HuH-7 (cell line): ENCODE data around the gene NMNAT1.
"Not testable (repeated sequence)": the region's sequence is repeated elsewhere in the genome, so short reads cannot be mapped to it uniquely, and the experiment has no call there.

ENCODE experiments used
- DNase-seq: peaks from one replicate; pipeline ENCODE4 v3.0.0; 2011; ENCODE audit warnings: low spot score

Gene NMNAT1

GRCh38 chr1:9920606-9921005, 22.7 kb upstream of the NMNAT1 start:
- DNase-seq = no peak

GRCh38 chr1:9922342-9922741, 20.9 kb upstream of the NMNAT1 start:
- DNase-seq = peak; percentile 31

- no peak for DNase-seq
Observed at GRCh38 chr1:9927259-9927658, 16.0 kb upstream of the NMNAT1 start.

GRCh38 chr1:9929431-9930385, 13.6 kb upstream of the NMNAT1 start:
- peak; percentile 67 for DNase-seq

GRCh38 chr1:9942399-9942938, 806 bp upstream of the NMNAT1 start:
- DNase-seq = peak; percentile 60

- no peak for DNase-seq
Observed at GRCh38 chr1:9946315-9946714, 3.0 kb downstream of the NMNAT1 start.

GRCh38 chr1:9957726-9958125, 14.5 kb downstream of the NMNAT1 start:
- no peak for DNase-seq

- no peak for DNase-seq
Observed at GRCh38 chr1:9960011-9960410, 16.7 kb downstream of the NMNAT1 start.

- DNase-seq = no peak
Observed at GRCh38 chr1:9960706-9961562, 17.7 kb downstream of the NMNAT1 start.

GRCh38 chr1:9984253-9984652, 41.0 kb downstream of the NMNAT1 start:
- no peak for DNase-seq

GRCh38 chr1:9985001-9985400, 41.7 kb downstream of the NMNAT1 start:
- no peak for DNase-seq

- no peak for DNase-seq
Observed at GRCh38 chr1:9989773-9990172, 46.5 kb downstream of the NMNAT1 start.

- DNase-seq = no peak
Observed at GRCh38 chr1:9990944-9991343, 47.7 kb downstream of the NMNAT1 start.

GRCh38 chr1:9992910-9993309, 49.6 kb downstream of the NMNAT1 start:
- no peak for DNase-seq

- no peak for DNase-seq
Observed at GRCh38 chr1:9993561-9994075, 50.3 kb downstream of the NMNAT1 start.

- DNase-seq = peak; percentile 52
Observed at GRCh38 chr1:9996624-9997582, 53.6 kb downstream of the NMNAT1 start, which contains the start of gene RBP7. Gene RBP7, plus strand, starts transcription at chr1:9997228. Its CDS starts 31 bp downstream, at chr1:9997259.

GRCh38 chr1:10001016-10001665, 57.9 kb downstream of the NMNAT1 start:
- no peak for DNase-seq

GRCh38 chr1:10005248-10005647, 62.0 kb downstream of the NMNAT1 start:
- DNase-seq = not testable (repeated sequence)

GRCh38 chr1:10007169-10007568, 63.9 kb downstream of the NMNAT1 start:
- no peak for DNase-seq

- no peak for DNase-seq
Observed at GRCh38 chr1:10014016-10014415, 70.7 kb downstream of the NMNAT1 start.

GRCh38 chr1:10019561-10019960, 76.3 kb downstream of the NMNAT1 start:
- no peak for DNase-seq
